ENCODE results near the gene CSF3R.

DNA sequence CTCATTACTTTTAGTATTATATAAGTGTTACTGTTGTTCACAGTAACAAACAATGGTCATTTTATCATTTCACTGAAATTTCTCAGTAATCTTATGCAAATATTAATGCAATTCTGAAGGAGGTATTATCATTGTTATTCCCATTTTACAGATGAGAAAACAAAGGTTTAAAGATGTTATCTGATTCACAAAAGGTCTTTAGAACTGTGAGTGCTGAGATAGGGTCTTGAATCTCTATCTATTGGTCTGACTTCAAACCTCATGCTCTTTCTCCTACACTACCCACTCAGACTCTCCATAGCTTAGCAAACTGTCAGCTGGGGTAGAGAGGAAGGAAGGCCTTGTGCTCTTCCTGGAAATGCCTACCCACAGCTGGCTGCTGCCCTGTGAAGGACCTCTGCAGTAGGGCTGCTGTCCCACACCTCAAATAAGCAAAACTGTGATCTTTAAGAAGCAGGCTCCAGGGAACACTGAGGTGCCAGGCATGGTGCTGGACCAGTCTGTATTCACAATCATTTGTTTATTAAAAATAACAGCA lies 26.3 kb downstream of the CSF3R start:
- TF ChIP-seq TAF1 (IDR thresholded peaks at IDR 0.05; ENCODE audit: borderline replicate concordance, low read depth, low read length): no peak
- no peak for TF ChIP-seq POLR2AphosphoS5 (IDR thresholded peaks at IDR 0.05; ENCODE audit: low read depth, low read length)
